ENCODE measurements around the gene ATF7IP2. TPM values are rescaled to one million over a fixed set of nuclear protein-coding genes. Genes with fewer than 3 reads are reported as not detected.
"Not testable (repeated sequence)": the region's sequence is repeated elsewhere in the genome, so short reads cannot be mapped to it uniquely, and the experiment has no call there.

Gene ATF7IP2
- total and polyA plus RNA-seq, 2 donors (not counting 3 experiments of a cell fraction or from before 2014, with no cell fraction given): 9.7 to 14.6 TPM

- DNase-seq (ENCODE audit: low read depth, low spot score) (no peak), FAIRE-seq (no peak)
- no peaks in the 10 kb centered on the region for H3K4me1 ChIP-seq (ENCODE audit: control insufficient read depth, extremely low read depth, insufficient read depth, low read length)
- ChIA-PET CTCF (interaction anchor here (0.7 kb wide), 1 partner anchor 10 kb away, joined by 3 read pairs; no protein-coding TSS in a partner anchor), POLR2A (no interaction called here)
- no TSS peak for BruUV-seq (replicated peaks)
- no peak overlapping the region for H2AFZ ChIP-seq (ENCODE audit: low read depth, low read length)
- H3K9ac ChIP-seq (replicated peaks; ENCODE audit: extremely low read depth, insufficient read depth, low read length): no peak overlapping the region
- H4K20me1 ChIP-seq (replicated peaks; ENCODE audit: control insufficient read depth, extremely low read depth, insufficient read depth, low read length): no peaks in the 10 kb centered on the region
- no peaks in the 10 kb centered on the region for H3K27me3 ChIP-seq (ENCODE audit: control insufficient read depth in 2 of 2, insufficient read depth in 2 of 2, low read length in 2 of 2)
- no peak overlapping the region for H3K4me3 ChIP-seq (replicated peaks in 1 of 3; ENCODE audit: insufficient read depth in 1 of 3, low read depth in 1 of 3, low read length in 3 of 3)
- H3K27ac ChIP-seq (ENCODE audit: insufficient read depth, low read depth, low read length): no peak overlapping the region
- no peak overlapping the region for H3K4me2 ChIP-seq (ENCODE audit: insufficient read depth, low read length)
- H3K9me3 ChIP-seq (replicated peaks; ENCODE audit: control insufficient read depth, insufficient read depth, low read length): no peaks in the 10 kb centered on the region
- dilution Hi-C loops (cut with MboI; ENCODE audit: extremely low pct_ligation_motif_present, low sequenced_read_pairs): no loop called here
- no peaks in the 10 kb centered on the region for H3K79me2 ChIP-seq (ENCODE audit: control insufficient read depth, insufficient read depth, low read length)
- TF ChIP-seq POLR2AphosphoS5 (IDR thresholded peaks at IDR 0.05; ENCODE audit: insufficient read depth, low read depth, low read length) (no peak), FOS (IDR thresholded peaks at IDR 0.05; ENCODE audit: borderline replicate concordance, insufficient read depth, low read length) (no peak), JUN (IDR thresholded peaks at IDR 0.05; ENCODE audit: borderline replicate concordance, insufficient read depth, insufficient read length, low read depth) (no peak), MAX (IDR thresholded peaks at IDR 0.05; ENCODE audit: insufficient read depth, insufficient read length) (no peak), EZH2 (IDR thresholded peaks at IDR 0.05; ENCODE audit: borderline replicate concordance, low read depth, low read length, severe bottlenecking) (no peak), POLR2A (IDR thresholded peaks at IDR 0.05; ENCODE audit: low read depth, low read length) (no peak), MYC (IDR thresholded peaks at IDR 0.05; ENCODE audit: low read depth, low read length) (no peak), GATA2 (IDR thresholded peaks at IDR 0.05; ENCODE audit: insufficient read depth, insufficient read length, low read depth, low read length) (no peak)
- TF ChIP-seq, protein P1, sequence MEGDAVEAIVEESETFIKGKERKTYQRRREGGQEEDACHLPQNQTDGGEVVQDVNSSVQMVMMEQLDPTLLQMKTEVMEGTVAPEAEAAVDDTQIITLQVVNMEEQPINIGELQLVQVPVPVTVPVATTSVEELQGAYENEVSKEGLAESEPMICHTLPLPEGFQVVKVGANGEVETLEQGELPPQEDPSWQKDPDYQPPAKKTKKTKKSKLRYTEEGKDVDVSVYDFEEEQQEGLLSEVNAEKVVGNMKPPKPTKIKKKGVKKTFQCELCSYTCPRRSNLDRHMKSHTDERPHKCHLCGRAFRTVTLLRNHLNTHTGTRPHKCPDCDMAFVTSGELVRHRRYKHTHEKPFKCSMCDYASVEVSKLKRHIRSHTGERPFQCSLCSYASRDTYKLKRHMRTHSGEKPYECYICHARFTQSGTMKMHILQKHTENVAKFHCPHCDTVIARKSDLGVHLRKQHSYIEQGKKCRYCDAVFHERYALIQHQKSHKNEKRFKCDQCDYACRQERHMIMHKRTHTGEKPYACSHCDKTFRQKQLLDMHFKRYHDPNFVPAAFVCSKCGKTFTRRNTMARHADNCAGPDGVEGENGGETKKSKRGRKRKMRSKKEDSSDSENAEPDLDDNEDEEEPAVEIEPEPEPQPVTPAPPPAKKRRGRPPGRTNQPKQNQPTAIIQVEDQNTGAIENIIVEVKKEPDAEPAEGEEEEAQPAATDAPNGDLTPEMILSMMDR (IDR thresholded peaks at IDR 0.05; ENCODE audit: extremely low read depth in 1 of 2, insufficient read depth in 1 of 2, low read depth in 1 of 2, low read length in 2 of 2): no peak
- H3K36me3 ChIP-seq (ENCODE audit: control insufficient read depth in 2 of 2, extremely low read depth in 1 of 2, insufficient read depth in 2 of 2, low read length in 2 of 2): no peaks in the 10 kb centered on the region
- intact Hi-C loops (cut with micrococcal nuclease): no loop called here
- H3K9me1 ChIP-seq (replicated peaks; ENCODE audit: control insufficient read depth, extremely low read depth, insufficient read depth, low read length): no peaks in the 10 kb centered on the region
Observed at GRCh38 chr16:10466861-10467260, 81.0 kb downstream of the ATF7IP2 start.

DNA sequence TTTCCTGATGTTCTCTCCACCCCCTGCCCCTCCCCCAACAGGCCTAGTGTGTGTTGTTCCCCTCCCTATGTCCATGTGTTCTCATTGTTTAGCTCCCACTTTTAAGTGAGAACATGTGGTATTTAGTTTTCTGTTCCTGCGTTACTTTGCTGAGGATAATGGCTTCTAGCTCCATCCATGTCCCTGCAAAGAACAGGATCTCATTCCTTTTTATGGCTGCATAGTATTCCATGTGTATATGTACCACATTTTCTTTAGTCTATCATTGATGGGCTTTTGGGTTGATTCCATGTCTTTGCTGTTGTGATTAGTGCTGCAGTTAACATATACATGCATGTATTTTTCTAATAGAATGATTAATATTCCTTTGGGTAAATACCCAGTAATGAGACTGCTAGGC, 90.8 kb downstream of the ATF7IP2 start:
- H3K27me3 ChIP-seq (ENCODE audit: control insufficient read depth in 2 of 2, insufficient read depth in 2 of 2, low read length in 2 of 2); dilution Hi-C loops (cut with MboI; ENCODE audit: extremely low pct_ligation_motif_present, low sequenced_read_pairs); H3K4me2 ChIP-seq (ENCODE audit: insufficient read depth, low read length); H3K9ac ChIP-seq (replicated peaks; ENCODE audit: extremely low read depth, insufficient read depth, low read length); H3K9me3 ChIP-seq (replicated peaks; ENCODE audit: control insufficient read depth, insufficient read depth, low read length); H3K27ac ChIP-seq (ENCODE audit: insufficient read depth, low read depth, low read length); H3K9me1 ChIP-seq (replicated peaks; ENCODE audit: control insufficient read depth, extremely low read depth, insufficient read depth, low read length); H2AFZ ChIP-seq (ENCODE audit: low read depth, low read length); POLR2A ChIA-PET; H4K20me1 ChIP-seq (replicated peaks; ENCODE audit: control insufficient read depth, extremely low read depth, insufficient read depth, low read length); H3K36me3 ChIP-seq (ENCODE audit: control insufficient read depth in 2 of 2, extremely low read depth in 1 of 2, insufficient read depth in 2 of 2, low read length in 2 of 2); H3K79me2 ChIP-seq (ENCODE audit: control insufficient read depth, insufficient read depth, low read length); H3K4me1 ChIP-seq (ENCODE audit: control insufficient read depth, extremely low read depth, insufficient read depth, low read length); H3K4me3 ChIP-seq (replicated peaks in 1 of 3; ENCODE audit: insufficient read depth in 1 of 3, low read depth in 1 of 3, low read length in 3 of 3); intact Hi-C loops (cut with micrococcal nuclease); FAIRE-seq; BruUV-seq (replicated peaks); CTCF ChIA-PET; DNase-seq (ENCODE audit: low read depth, low spot score): not testable (repeated sequence)
